GM19099 (cell line): ENCODE data around the gene SPINT1.
A peak's percentile ranks its signal among the peaks of the same experiment; 100 is the strongest.

Experiments used
- POLR2A ChIP-seq: IDR thresholded peaks from 3 replicates; pipeline ENCODE4 v1.6.1; 2011; ENCODE audit warnings: low read depth; ENCODE audit not compliant: insufficient read length; ENCODE audit errors: extremely low read depth

SPINT1 gene

DNA sequence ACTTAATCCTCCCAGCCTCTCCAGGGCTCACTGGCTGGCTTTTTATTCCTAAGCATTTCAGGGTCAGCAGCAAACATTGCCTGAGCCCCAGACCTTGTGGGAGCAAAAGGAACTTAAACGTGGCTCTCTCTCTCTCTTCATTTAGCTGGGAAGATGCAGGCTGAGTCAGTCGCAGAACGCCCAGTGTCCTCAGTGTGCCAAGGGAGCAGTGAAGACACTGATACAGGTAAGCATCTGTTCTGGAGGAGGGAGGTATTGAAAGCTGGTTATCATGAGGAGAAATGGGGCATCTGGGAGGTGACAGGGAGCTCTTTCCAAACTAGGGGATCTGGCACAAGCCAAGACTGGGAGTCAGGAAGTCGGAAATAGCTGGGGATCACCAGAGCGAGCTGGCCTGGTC lies 25.8 kb downstream of the SPINT1 start:
- TF ChIP-seq POLR2A, result no peak

- no peak for TF ChIP-seq POLR2A
Observed at GRCh38 chr15:40870716-40871115, 26.9 kb downstream of the SPINT1 start.

DNA sequence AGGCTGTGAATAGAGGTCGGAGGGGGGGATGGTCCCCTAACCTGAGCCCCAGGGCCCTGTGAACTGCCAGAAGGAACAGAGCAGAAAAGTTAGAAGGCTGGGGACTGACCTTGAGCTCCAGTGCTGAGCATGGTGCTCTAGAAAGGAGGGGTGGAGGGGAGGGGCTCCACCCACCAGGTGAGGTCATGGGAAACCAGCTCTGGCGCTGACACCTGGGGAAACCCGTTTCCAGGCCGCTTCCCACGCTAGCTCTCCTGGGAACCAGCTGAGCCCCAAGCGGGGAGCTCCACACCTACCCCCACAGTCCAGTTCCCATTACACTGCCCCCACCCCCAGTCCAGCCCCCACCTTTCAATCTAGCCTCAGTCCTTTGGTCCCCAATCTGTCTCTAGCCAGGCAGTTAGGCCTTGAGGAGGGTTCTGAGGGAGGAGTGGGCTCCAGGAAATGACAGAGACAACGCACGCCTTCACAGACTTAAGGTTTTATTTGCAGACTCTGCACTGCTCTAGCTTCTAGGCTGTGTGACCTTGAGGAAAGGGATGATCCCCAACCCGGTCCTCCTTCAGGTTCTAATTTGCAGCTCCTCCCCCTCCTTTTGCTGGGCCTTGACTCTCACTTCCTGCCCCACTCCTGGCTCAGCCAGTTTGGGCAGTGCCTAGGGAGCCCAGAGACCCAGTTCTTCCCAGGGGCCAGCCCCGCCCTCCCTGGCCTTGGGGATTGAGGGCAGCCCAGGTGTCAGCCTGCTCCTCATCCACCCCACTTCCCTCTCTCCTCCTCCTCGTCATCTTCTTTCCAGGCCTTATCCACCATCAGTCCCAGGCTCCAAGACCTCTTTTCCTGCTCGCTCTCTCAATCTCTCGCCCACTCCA lies 28.1 kb downstream of the SPINT1 start:
- TF ChIP-seq POLR2A, result peak; percentile 42

- no peak for TF ChIP-seq POLR2A
Observed at GRCh38 chr15:40872791-40873693, 29.2 kb downstream of the SPINT1 start.

DNA sequence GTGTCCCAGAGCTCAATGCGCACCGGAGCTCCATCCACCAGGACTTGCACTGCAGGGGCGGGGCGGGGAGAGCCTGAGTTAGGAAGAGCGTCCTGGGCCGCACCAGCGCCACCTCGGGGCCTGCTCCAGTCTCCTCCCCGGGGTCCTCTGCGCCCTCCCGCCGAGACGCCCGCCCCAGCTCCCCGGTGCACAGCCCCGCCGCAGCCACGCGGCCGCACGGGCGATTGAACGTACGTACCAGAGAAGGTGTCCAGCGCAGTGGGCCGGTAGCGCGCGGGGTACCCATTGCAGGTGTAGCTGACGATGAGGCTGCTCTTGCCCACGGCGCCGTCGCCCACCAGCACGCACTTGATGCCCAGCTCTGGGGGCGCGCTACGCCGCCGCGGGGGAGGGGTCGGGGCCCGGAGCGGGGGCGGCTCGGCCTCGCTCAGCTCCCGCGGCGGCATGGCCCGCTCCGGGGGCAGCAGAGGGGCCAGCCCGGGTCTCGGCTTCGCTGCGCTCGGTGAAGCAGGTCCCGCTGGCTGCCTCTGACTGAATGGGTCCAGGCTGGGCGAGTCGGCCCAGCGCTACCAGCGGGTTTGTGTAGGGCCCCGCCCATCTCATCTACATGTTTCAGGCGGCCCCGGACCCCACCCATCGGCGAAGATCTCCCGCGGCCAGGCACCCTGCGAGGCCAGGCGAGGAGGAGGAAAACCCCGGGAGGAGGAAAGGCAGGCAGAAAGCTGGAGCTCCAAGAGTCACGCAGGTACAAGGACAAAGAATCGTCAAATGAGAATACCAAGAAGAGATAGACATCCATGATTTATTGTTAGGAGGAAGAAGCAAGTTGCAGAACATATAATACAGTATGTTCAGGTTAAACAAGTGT lies 30.1 kb downstream of the SPINT1 start, which contains the start of gene RHOV:
RHOV (minus strand) TSS at position 541 of the 868 bp plus-strand sequence; CDS start at position 446, 95 bp downstream.
- TF ChIP-seq POLR2A, result peak; percentile 77

DNA sequence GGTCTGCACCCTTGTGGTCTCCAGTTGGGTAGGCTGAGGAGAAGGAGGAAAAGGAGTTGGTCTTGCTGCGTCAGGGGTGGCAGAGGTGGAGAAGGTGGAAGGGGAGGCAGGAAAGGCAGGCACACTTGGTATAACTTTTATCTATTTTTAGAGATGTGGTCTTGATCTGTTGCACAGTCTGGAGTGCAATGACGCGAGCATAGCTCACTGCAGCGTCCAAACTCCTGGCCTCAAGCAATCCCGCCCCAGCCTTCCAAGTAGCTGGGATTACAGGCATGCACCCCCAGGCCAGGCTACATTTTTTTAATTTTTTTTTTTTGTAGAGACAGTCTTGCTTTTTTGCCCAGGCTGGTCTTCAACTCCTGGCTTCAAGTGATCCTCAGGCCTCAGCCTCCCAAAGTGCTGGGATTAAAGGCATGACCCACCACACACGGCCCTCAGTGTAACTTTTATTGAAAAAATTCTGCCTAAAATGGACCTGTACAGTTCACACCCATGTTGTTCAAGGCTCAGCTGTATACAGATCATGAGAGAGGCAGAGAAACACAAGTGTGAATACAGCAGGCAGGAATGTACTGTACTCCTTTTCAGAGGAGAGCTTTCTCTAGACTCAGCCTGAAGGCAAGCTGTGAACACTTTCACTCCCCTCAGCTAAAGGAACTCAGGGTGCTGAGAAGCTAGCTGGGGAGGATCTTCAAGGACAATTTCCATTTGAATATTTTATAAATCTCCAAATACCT lies 32.3 kb downstream of the SPINT1 start:
- no peak for TF ChIP-seq POLR2A

GRCh38 chr15:40877694-40878093 lies 33.8 kb downstream of the SPINT1 start:
- TF ChIP-seq POLR2A, result no peak

GRCh38 chr15:40878785-40879184 lies 34.9 kb downstream of the SPINT1 start:
- no peak for TF ChIP-seq POLR2A

DNA sequence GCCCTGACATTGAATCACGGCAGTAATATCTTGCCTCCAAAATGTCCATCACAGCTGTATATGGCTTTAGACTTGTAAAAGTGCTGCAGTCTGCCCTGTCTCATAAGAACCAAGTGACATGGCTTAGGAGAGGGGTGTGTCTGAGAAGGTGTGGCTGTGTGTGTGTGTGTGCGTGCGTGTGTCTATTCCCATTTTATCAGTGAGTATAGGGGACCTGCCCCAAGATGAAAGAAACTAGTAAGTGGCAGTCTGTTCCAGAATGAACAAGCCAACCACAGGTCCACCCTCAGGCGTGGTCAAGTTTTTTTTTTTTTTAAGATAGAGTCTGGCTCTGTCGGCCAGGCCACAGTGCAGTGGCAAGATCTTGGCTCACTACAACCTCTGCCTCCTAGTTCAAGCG lies 35.8 kb downstream of the SPINT1 start:
- no peak for TF ChIP-seq POLR2A

DNA sequence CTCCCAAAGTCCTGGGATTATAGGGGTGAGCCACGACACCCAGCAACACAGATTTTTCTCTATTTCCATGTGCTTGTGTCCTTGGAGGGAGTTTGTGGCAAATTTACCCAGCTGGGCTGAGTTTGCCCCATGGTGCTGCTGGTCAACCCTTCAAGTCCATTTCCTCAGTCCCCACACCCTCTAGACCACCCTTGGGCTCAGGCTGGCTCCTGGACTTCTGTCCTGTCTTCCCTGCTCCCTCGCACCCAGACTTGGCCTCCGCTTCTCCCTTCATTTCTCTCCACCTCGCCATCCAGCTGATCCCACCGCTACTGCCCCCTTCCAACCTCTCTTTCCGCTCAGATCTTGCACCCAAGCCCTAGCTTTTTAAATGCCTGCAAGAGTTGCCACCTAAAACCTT lies 37.5 kb downstream of the SPINT1 start:
- TF ChIP-seq POLR2A, result no peak

- no peak for TF ChIP-seq POLR2A
Observed at GRCh38 chr15:40886586-40886985, 42.7 kb downstream of the SPINT1 start.

DNA sequence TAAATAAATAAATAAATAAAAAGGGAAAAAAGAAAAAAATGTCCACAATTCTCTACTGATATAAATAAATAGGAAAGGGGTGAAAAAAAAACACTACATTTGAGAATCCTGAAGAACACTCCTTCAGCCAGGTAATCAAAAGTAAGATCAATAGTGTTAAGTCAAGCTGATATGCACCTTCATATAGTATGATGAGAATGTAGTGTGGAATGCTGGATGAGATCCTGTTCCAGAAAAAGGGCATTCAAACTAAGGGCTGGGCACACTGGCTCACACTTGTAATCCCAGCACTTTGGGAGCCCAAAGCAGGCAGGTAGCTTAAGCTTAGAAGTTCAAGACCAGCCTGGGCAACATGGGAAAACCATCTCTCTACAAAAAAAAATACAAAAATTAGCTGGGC lies 45.3 kb downstream of the SPINT1 start:
- no peak for TF ChIP-seq POLR2A

DNA sequence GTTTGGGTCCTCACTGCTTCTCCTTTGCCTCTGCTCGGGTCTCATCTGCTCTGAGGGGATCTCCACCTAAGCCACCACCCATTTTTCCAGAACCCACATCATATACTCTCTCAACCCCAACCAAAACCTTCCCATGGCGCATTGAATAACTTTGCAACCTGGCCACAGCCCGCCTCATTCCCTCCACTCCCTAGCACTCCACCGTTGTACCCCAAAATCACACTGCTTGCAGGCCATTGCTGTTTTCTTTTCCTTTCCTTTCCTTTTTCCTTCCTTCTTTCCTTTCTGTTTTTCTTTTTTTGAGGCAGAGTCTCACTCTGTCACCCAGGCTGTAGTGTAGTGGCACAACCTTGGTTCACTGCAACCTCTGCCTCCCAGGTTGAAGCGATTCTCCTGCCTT lies 47.3 kb downstream of the SPINT1 start:
- no peak for TF ChIP-seq POLR2A
